ENCODE data around the gene NEURL1. TPM values are rescaled to one million over a fixed set of nuclear protein-coding genes. Genes with fewer than 3 reads are reported as not detected.
A peak's percentile ranks its signal among the peaks of the same experiment; 100 is the strongest.

Gene NEURL1, protein sequence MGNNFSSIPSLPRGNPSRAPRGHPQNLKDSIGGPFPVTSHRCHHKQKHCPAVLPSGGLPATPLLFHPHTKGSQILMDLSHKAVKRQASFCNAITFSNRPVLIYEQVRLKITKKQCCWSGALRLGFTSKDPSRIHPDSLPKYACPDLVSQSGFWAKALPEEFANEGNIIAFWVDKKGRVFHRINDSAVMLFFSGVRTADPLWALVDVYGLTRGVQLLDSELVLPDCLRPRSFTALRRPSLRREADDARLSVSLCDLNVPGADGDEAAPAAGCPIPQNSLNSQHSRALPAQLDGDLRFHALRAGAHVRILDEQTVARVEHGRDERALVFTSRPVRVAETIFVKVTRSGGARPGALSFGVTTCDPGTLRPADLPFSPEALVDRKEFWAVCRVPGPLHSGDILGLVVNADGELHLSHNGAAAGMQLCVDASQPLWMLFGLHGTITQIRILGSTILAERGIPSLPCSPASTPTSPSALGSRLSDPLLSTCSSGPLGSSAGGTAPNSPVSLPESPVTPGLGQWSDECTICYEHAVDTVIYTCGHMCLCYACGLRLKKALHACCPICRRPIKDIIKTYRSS
- 4.2 TPM for total RNA-seq

GRCh38 chr10:103493362-103493915, at the start of gene NEURL1:
TSS of gene NEURL1 (plus strand) at chr10:103493705. CDS start at chr10:103494388, 683 bp downstream.
- Histone ChIP-seq H3K4me1 (peaks cover 39% of the 10 kb centered on the region), H3K27ac (peak within 1 kb of the TSS; percentile 71), H3K27me3 (no peaks in the 10 kb centered on the region), H3K4me3 (peak within 1 kb of the TSS; percentile 59 to 69), H3K9me3 (no peaks in the 10 kb centered on the region), H3K36me3 (no peaks in the 10 kb centered on the region)
- no peak for DNase-seq (ENCODE audit: extremely low spot score in 2 of 2)
- intact Hi-C loops (cut with DNase I), result no loop called here
- TF ChIP-seq POLR2AphosphoS5 (IDR thresholded peaks at IDR 0.05; ENCODE audit: insufficient read depth in 1 of 2, low read depth in 1 of 2) (peak in 1 of 2 donors; percentile 52), CTCF (IDR thresholded peaks at IDR 0.05) (no peak), POLR2A (IDR thresholded peaks at IDR 0.05) (no peak)

DNA sequence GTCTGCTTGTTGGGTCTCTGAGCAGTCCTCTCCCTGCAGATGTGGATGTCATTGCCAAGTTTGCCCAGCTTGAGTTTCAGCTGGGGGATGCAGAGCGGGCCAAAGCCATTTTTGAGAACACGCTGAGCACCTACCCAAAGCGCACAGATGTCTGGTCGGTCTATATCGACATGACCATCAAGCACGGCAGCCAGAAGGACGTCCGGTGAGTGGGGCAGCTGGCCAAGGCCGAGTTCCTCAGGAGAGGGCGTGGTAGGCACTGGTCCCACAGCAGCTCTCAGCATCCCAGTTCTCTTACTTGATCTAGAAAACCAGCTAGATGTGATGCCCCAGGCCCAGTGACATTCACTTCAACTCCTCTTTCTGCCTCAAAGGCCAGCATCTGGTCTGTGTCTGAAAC, 49.0 kb upstream of the NEURL1 start:
- H3K4me3 ChIP-seq, result no peak overlapping the region
- H3K9me3 ChIP-seq, result no peaks in the 10 kb centered on the region
- TF ChIP-seq POLR2AphosphoS5 (IDR thresholded peaks at IDR 0.05; ENCODE audit: insufficient read depth in 1 of 2, low read depth in 1 of 2) (no peak), CTCF (IDR thresholded peaks at IDR 0.05) (no peak), POLR2A (IDR thresholded peaks at IDR 0.05) (no peak)
- H3K4me1 ChIP-seq, result peaks cover 72% of the 10 kb centered on the region
- H3K27me3 ChIP-seq, result no peaks in the 10 kb centered on the region
- H3K36me3 ChIP-seq, result peaks cover 0 to 75% of the 10 kb centered on the region in 2 donors
- H3K27ac ChIP-seq, result peak overlapping the region; percentile 89
- no peak for DNase-seq (ENCODE audit: extremely low spot score in 2 of 2)
- intact Hi-C loops (cut with DNase I), result no loop called here

DNA sequence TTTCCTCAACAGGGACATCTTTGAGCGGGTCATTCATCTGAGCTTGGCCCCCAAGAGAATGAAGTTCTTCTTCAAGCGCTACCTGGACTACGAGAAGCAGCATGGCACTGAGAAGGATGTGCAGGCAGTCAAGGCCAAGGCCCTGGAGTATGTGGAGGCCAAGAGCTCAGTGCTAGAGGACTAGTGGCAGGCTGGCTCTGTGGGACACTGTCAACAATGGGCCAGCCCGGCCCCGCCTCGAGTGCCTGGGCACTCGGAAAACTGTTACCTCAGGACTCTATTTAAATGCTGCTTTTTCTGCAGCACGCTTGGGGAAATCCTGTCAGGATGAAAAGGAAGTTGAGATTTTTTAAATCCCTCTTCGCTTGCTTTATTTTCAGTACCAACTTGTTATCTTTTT, 48.1 kb upstream of the NEURL1 start:
- Histone ChIP-seq H3K27me3 (no peaks in the 10 kb centered on the region), H3K27ac (peak overlapping the region; percentile 89), H3K36me3 (peaks cover 0 to 74% of the 10 kb centered on the region in 2 donors), H3K4me1 (peaks cover 81% of the 10 kb centered on the region), H3K4me3 (no peak overlapping the region), H3K9me3 (no peaks in the 10 kb centered on the region)
- intact Hi-C loops (cut with DNase I), result no loop called here
- DNase-seq (ENCODE audit: extremely low spot score in 2 of 2), result no peak
- TF ChIP-seq CTCF (IDR thresholded peaks at IDR 0.05), result no peak
- no peak for TF ChIP-seq POLR2AphosphoS5 (IDR thresholded peaks at IDR 0.05; ENCODE audit: insufficient read depth in 1 of 2, low read depth in 1 of 2)
- no peak for TF ChIP-seq POLR2A (IDR thresholded peaks at IDR 0.05)

- TF ChIP-seq CTCF (IDR thresholded peaks at IDR 0.05) (no peak), POLR2AphosphoS5 (IDR thresholded peaks at IDR 0.05; ENCODE audit: insufficient read depth in 1 of 2, low read depth in 1 of 2) (peak; percentile 73 to 83), POLR2A (IDR thresholded peaks at IDR 0.05) (no peak)
- Histone ChIP-seq H3K27me3 (no peaks in the 10 kb centered on the region), H3K36me3 (peaks cover 0 to 68% of the 10 kb centered on the region in 2 donors), H3K9me3 (no peaks in the 10 kb centered on the region), H3K4me1 (peaks cover 87% of the 10 kb centered on the region), H3K4me3 (peak overlapping the region in 1 of 2 donors; percentile 6), H3K27ac (peak overlapping the region; percentile 89)
- DNase-seq (ENCODE audit: extremely low spot score in 2 of 2), result peak in 1 of 2 donors; percentile 97
- intact Hi-C loops (cut with DNase I), result no loop called here
Observed at GRCh38 chr10:103445767-103446567, 47.5 kb upstream of the NEURL1 start.

Data from vagina (tissue), 2 donors.